Heart left ventricle (tissue), 13 donors: ENCODE data around the gene KIF26A.

Source experiments
- CTCF ChIP-seq, 12 donors: fragments of 200-600 bp; sonication (generic) in 4 of 12; IDR thresholded peaks; one replicate each; pipeline versions ENCODE4 v1.5.0 to v1.8.0; 2018 to 2022; ENCODE audit warnings: antibody characterized with exemption in 12 of 12, mild to moderate bottlenecking in 5 of 12
- POLR2A ChIP-seq, 2 donors: fragments of 450-650 bp; IDR thresholded peaks; one replicate each; pipeline ENCODE4 v1.6.1; 2017; ENCODE audit warnings: antibody characterized with exemption in 2 of 2, mild to moderate bottlenecking in 2 of 2, moderate library complexity in 2 of 2
- donor health status: ischemic (EF 13 %, LVEDD 7.1; RV severe dilation, severe dysfunction).
- donor health status: DM: no; HTN: yes; CAD: no.
- donor health status: DM: no; HTN: no; CAD: no.
- donor health status: ischemic (EF 25% LVEDD 6.9; RV normal size, moderate dysfunction).
- donor health status: ischemic (EF 25% LVEDD 5.7; RV mildly dilated, moderate dysfunction).
- donor health status: ischemic (EF 35%, LVEDD 5.7; RV mildly dilated, moderate dysfunction).
- donor health status: nonischemic (EF 11% LVEDD 7.7; RV severe dilation, severe dysfunction).
- donor health status: DM: yes; HTN: yes; CAD: no.
- donor health status: PGD.
- donor health status: ischemic (EF 29% LVEDD 5.4; RV normal size, mild dysfunction).
- donor health status: nonischemic (EF 23%, LVEDD 6.1; RV moderate dilation, normal function).

GRCh38 chr14:104159990-104160389 is 21.6 kb downstream of the KIF26A start:
- TF ChIP-seq CTCF (IDR thresholded peaks at IDR 0.05) (no peak), POLR2A (IDR thresholded peaks at IDR 0.05) (no peak)
